ENCODE data around the gene KRTAP5-8.
"Not testable (repeated sequence)": the region's sequence is repeated elsewhere in the genome, so short reads cannot be mapped to it uniquely, and the experiment has no call there.

Gene KRTAP5-8

DNA sequence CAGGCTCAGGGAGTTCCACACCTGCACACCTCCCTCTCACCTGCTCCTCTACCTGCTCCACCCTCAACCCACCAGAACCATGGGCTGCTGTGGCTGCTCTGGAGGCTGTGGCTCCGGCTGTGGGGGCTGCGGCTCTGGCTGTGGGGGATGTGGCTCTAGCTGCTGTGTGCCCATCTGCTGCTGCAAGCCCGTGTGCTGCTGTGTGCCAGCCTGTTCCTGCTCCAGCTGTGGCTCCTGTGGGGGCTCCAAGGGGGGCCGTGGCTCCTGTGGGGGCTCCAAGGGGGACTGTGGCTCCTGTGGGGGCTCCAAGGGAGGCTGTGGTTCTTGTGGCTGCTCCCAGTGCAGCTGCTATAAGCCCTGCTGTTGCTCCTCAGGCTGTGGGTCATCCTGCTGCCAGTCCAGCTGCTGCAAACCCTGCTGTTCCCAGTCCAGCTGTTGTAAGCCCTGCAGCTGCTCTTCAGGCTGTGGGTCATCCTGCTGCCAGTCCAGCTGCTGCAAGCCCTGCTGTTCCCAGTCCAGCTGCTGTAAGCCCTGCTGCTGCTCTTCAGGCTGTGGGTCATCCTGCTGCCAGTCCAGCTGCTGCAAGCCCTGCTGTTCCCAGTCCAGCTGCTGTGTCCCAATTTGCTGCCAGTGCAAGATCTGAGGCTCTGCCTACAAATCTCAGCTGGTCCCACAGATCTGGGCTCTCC is at the start of gene KRTAP5-8:
TSS of gene KRTAP5-8 (plus strand) at position 49 of the 689 bp plus-strand sequence. CDS start at position 80, 31 bp downstream.
- H3K9ac ChIP-seq (ENCODE audit: low read depth in 1 of 2, low read length in 2 of 2); H3K4me3 ChIP-seq (ENCODE audit: low read depth in 1 of 2, low read length in 2 of 2); H3K4me1 ChIP-seq (ENCODE audit: control insufficient read depth in 1 of 2, insufficient read depth in 2 of 2, low read length in 2 of 2); H3K27ac ChIP-seq (ENCODE audit: low read depth, low read length); H3K27me3 ChIP-seq (ENCODE audit: control insufficient read depth in 1 of 2, insufficient read depth in 2 of 2, low read length in 2 of 2); H3K36me3 ChIP-seq (ENCODE audit: control insufficient read depth in 1 of 2, insufficient read depth in 2 of 2, low read length in 2 of 2); H3K9me3 ChIP-seq (ENCODE audit: control insufficient read depth in 1 of 2, low read length in 2 of 2): not testable (repeated sequence)

GRCh38 chr11:71488681-71489270 is 49.0 kb upstream of the KRTAP5-8 start:
- no peak overlapping the region for H3K27ac ChIP-seq (ENCODE audit: low read depth, low read length)
- H3K9ac ChIP-seq (ENCODE audit: low read depth in 1 of 2, low read length in 2 of 2), result no peak overlapping the region
- H3K4me3 ChIP-seq (ENCODE audit: low read depth in 1 of 2, low read length in 2 of 2), result no peak overlapping the region
- no peaks in the 10 kb centered on the region for H3K4me1 ChIP-seq (ENCODE audit: control insufficient read depth in 1 of 2, insufficient read depth in 2 of 2, low read length in 2 of 2)
- peaks cover 41 to 87% of the 10 kb centered on the region in 2 donors for H3K36me3 ChIP-seq (ENCODE audit: control insufficient read depth in 1 of 2, insufficient read depth in 2 of 2, low read length in 2 of 2)
- no peaks in the 10 kb centered on the region for H3K27me3 ChIP-seq (ENCODE audit: control insufficient read depth in 1 of 2, insufficient read depth in 2 of 2, low read length in 2 of 2)
- no peaks in the 10 kb centered on the region for H3K9me3 ChIP-seq (ENCODE audit: control insufficient read depth in 1 of 2, low read length in 2 of 2)

DNA sequence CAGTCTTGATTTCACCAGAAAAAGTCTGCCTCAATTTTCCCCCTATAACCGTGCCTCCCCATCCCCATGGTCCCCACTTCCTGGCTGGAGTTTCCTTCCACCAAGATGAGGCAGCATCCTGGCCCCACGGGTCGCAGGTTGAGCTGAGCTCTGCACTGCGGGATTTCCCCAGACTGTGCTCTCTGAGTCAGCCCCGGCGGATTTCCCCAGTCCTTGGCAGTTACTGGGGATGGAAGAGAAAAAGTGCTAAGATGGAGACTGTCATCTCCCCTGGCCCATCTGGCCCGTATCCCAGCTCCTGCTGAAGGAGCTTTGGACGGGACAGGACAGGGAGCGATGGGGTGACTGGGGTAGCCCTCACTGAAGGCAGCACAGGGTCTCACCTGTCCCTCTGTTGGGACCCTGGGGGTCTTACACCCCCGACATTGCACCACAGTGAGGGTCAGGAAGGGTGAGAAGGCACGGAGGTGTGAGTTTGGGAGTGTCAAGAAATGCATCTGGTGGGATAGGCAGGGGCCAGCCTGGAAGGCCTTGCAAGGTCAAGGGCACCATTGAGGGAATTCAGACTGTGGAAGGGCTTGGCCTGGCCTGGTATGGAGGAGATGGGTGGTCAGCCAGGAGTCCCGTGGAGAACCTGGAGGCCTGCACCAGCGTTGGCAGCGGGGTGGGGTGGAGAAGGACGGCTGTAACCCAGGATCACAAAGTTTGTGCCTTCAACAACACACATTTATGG is 48.3 kb upstream of the KRTAP5-8 start:
- Histone ChIP-seq H3K27me3 (ENCODE audit: control insufficient read depth in 1 of 2, insufficient read depth in 2 of 2, low read length in 2 of 2) (no peaks in the 10 kb centered on the region), H3K36me3 (ENCODE audit: control insufficient read depth in 1 of 2, insufficient read depth in 2 of 2, low read length in 2 of 2) (peaks cover 37 to 85% of the 10 kb centered on the region in 2 donors), H3K9me3 (ENCODE audit: control insufficient read depth in 1 of 2, low read length in 2 of 2) (no peaks in the 10 kb centered on the region), H3K9ac (ENCODE audit: low read depth in 1 of 2, low read length in 2 of 2) (no peak overlapping the region), H3K4me1 (ENCODE audit: control insufficient read depth in 1 of 2, insufficient read depth in 2 of 2, low read length in 2 of 2) (no peaks in the 10 kb centered on the region), H3K4me3 (ENCODE audit: low read depth in 1 of 2, low read length in 2 of 2) (no peak overlapping the region), H3K27ac (ENCODE audit: low read depth, low read length) (no peak overlapping the region)

- no peaks in the 10 kb centered on the region for H3K27me3 ChIP-seq (ENCODE audit: control insufficient read depth in 1 of 2, insufficient read depth in 2 of 2, low read length in 2 of 2)
- no peaks in the 10 kb centered on the region for H3K4me1 ChIP-seq (ENCODE audit: control insufficient read depth in 1 of 2, insufficient read depth in 2 of 2, low read length in 2 of 2)
- no peak overlapping the region for H3K9ac ChIP-seq (ENCODE audit: low read depth in 1 of 2, low read length in 2 of 2)
- H3K27ac ChIP-seq (ENCODE audit: low read depth, low read length), result no peak overlapping the region
- no peaks in the 10 kb centered on the region for H3K9me3 ChIP-seq (ENCODE audit: control insufficient read depth in 1 of 2, low read length in 2 of 2)
- H3K36me3 ChIP-seq (ENCODE audit: control insufficient read depth in 1 of 2, insufficient read depth in 2 of 2, low read length in 2 of 2), result peaks cover 34 to 84% of the 10 kb centered on the region in 2 donors
- no peak overlapping the region for H3K4me3 ChIP-seq (ENCODE audit: low read depth in 1 of 2, low read length in 2 of 2)
These were observed 47.6 kb upstream of the KRTAP5-8 start for GRCh38 chr11:71490044-71490730.

DNA sequence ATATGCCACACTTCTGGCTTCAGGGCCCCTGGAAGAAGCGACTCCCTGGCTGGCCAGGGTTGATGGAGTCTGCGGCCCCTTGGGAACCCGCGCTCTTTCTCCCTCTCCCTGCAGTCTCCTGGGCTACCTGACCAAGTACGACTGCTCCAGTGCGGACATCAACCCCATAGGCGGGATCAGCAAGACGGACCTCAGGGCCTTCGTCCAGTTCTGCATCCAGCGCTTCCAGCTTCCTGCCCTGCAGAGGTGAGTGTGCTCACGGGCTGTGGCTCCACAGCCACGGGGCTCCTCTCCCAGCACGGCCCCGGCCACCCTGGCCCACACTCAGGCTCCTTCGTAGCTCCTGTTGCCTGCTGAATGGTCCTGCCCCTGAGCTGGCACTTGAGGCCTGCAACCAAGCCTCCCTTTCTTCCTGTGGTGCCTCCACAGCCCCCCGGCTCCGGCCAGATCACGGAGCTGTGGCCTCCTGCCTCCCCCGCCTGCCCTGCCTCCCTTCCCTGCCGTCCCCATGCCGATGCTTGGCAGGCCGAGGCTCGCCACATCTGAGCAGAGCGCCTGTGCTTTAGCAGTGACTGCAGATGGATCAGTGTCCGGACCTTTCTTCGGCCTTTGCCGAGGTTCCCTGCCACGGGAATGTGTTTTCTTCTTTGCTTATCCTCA is 47.0 kb upstream of the KRTAP5-8 start:
- Histone ChIP-seq H3K27me3 (ENCODE audit: control insufficient read depth in 1 of 2, insufficient read depth in 2 of 2, low read length in 2 of 2) (no peaks in the 10 kb centered on the region), H3K36me3 (ENCODE audit: control insufficient read depth in 1 of 2, insufficient read depth in 2 of 2, low read length in 2 of 2) (peaks cover 32 to 84% of the 10 kb centered on the region in 2 donors), H3K27ac (ENCODE audit: low read depth, low read length) (no peak overlapping the region), H3K4me3 (ENCODE audit: low read depth in 1 of 2, low read length in 2 of 2) (no peak overlapping the region), H3K9me3 (ENCODE audit: control insufficient read depth in 1 of 2, low read length in 2 of 2) (no peaks in the 10 kb centered on the region), H3K4me1 (ENCODE audit: control insufficient read depth in 1 of 2, insufficient read depth in 2 of 2, low read length in 2 of 2) (no peaks in the 10 kb centered on the region), H3K9ac (ENCODE audit: low read depth in 1 of 2, low read length in 2 of 2) (no peak overlapping the region)

DNA sequence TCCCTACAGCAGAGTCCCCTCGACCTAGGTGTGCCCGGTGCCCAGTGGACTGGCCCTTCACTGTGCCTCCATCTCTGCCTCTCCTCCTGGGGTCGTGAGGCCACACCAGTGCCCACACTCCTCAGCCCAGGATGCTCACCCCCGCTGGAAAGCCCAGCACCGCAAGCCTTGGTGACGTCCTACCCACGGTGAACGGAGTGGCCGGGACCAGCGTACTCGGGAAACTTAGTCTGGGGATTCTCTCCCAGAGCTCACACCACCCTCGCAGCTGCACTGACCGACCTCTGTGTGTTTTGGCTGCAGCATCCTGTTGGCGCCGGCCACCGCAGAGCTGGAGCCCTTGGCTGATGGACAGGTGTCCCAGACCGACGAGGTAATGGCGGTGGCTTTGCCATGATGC is 46.3 kb upstream of the KRTAP5-8 start:
- Histone ChIP-seq H3K4me1 (ENCODE audit: control insufficient read depth in 1 of 2, insufficient read depth in 2 of 2, low read length in 2 of 2) (no peaks in the 10 kb centered on the region), H3K4me3 (ENCODE audit: low read depth in 1 of 2, low read length in 2 of 2) (no peak overlapping the region), H3K9ac (ENCODE audit: low read depth in 1 of 2, low read length in 2 of 2) (no peak overlapping the region), H3K36me3 (ENCODE audit: control insufficient read depth in 1 of 2, insufficient read depth in 2 of 2, low read length in 2 of 2) (peaks cover 32 to 84% of the 10 kb centered on the region in 2 donors), H3K9me3 (ENCODE audit: control insufficient read depth in 1 of 2, low read length in 2 of 2) (no peaks in the 10 kb centered on the region), H3K27me3 (ENCODE audit: control insufficient read depth in 1 of 2, insufficient read depth in 2 of 2, low read length in 2 of 2) (no peaks in the 10 kb centered on the region), H3K27ac (ENCODE audit: low read depth, low read length) (no peak overlapping the region)

DNA sequence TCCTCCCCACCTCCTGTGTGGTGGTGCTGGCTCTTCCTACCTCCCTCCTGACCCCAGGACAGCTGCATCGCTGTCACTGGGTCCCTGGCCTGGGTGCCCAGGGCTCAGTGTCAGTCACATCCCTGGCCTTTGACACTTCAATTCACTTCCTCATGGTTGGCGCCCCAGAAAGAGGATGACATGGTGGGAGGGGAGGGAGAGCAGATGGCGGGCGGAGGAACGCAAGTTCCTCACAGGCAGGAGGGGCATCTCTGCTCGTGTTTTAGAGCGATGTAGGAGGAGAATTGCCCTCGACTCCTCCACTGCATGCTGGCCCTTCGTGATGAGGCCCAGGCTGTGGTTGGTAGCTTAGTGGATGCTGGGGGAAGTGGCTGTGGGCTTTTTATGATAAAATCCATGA is 45.9 kb upstream of the KRTAP5-8 start:
- Histone ChIP-seq H3K36me3 (ENCODE audit: control insufficient read depth in 1 of 2, insufficient read depth in 2 of 2, low read length in 2 of 2) (peaks cover 33 to 86% of the 10 kb centered on the region in 2 donors), H3K9ac (ENCODE audit: low read depth in 1 of 2, low read length in 2 of 2) (no peak overlapping the region), H3K9me3 (ENCODE audit: control insufficient read depth in 1 of 2, low read length in 2 of 2) (no peaks in the 10 kb centered on the region), H3K4me1 (ENCODE audit: control insufficient read depth in 1 of 2, insufficient read depth in 2 of 2, low read length in 2 of 2) (no peaks in the 10 kb centered on the region), H3K4me3 (ENCODE audit: low read depth in 1 of 2, low read length in 2 of 2) (no peak overlapping the region), H3K27me3 (ENCODE audit: control insufficient read depth in 1 of 2, insufficient read depth in 2 of 2, low read length in 2 of 2) (no peaks in the 10 kb centered on the region), H3K27ac (ENCODE audit: low read depth, low read length) (no peak overlapping the region)

DNA sequence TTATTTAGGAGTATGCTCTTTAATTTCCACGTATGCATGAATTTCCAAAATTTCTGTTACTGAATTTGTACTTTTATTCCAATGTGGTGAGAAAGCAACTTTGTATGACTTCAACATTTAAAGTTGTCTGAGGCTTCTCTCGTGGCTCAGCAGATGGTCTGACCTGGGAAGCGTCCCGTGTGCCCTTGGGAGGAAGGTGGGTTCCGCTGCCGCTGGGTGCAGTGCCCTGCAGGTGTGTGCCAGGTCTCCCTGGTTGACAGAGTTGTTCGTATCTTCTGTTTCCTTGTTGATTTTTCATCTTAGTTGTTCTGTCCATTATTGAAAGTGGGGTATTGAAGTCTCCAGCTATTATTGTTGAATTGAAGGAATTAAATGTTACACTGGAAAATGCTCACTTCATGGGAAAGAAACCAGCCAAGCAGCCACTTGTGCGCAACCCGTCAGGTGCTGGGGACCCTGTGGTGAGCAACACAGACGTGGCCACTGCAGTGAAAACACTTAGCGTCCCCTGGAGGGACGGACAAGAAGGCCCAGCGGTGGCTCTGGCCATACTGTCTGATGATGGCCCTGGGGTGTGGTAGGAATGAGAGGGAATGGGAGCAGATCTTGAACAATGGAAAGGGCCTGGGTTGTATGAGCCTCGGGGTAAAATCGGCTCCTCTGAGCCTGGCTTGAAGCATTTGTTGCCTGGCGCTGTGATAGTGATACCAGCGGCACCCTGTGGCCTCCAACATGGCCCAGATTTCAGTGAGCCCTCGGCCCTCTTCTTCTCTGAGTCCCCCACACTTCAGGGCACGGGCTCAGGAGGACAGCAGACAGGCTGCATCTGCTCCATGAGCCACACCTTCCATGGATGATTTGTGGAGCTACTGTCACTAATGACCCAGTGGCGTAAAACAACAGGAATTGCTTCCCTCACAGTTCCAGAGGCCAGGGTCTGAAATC is 42.3 kb upstream of the KRTAP5-8 start:
- Histone ChIP-seq H3K4me3 (ENCODE audit: low read depth in 1 of 2, low read length in 2 of 2) (no peak overlapping the region), H3K27ac (ENCODE audit: low read depth, low read length) (no peak overlapping the region), H3K36me3 (ENCODE audit: control insufficient read depth in 1 of 2, insufficient read depth in 2 of 2, low read length in 2 of 2) (peaks cover 59 to 91% of the 10 kb centered on the region in 2 donors), H3K9ac (ENCODE audit: low read depth in 1 of 2, low read length in 2 of 2) (no peak overlapping the region), H3K9me3 (ENCODE audit: control insufficient read depth in 1 of 2, low read length in 2 of 2) (no peaks in the 10 kb centered on the region), H3K4me1 (ENCODE audit: control insufficient read depth in 1 of 2, insufficient read depth in 2 of 2, low read length in 2 of 2) (no peaks in the 10 kb centered on the region), H3K27me3 (ENCODE audit: control insufficient read depth in 1 of 2, insufficient read depth in 2 of 2, low read length in 2 of 2) (no peaks in the 10 kb centered on the region)

DNA sequence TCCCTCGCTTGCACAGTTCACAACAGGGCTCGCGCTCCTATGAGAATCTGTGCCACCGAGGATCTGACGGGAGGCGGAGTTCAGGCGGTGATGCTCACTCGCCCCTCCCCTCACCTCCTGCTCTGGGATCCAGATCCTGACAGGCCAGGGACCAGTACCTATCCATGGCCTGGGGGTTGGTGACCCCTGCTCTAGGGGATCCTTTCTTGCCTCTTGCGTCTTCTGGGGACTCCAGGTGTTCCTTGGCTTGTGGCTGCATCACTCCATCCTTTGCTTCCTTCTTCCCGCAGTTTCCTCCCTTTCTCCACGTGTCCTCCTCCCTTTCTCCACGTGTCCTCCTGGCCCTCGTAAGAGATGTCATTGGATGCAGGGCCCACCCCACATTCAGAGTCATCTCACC is 41.4 kb upstream of the KRTAP5-8 start:
- no peaks in the 10 kb centered on the region for H3K27me3 ChIP-seq (ENCODE audit: control insufficient read depth in 1 of 2, insufficient read depth in 2 of 2, low read length in 2 of 2)
- no peaks in the 10 kb centered on the region for H3K9me3 ChIP-seq (ENCODE audit: control insufficient read depth in 1 of 2, low read length in 2 of 2)
- H3K4me3 ChIP-seq (ENCODE audit: low read depth in 1 of 2, low read length in 2 of 2), result no peak overlapping the region
- H3K36me3 ChIP-seq (ENCODE audit: control insufficient read depth in 1 of 2, insufficient read depth in 2 of 2, low read length in 2 of 2), result peaks cover 64 to 91% of the 10 kb centered on the region in 2 donors
- H3K27ac ChIP-seq (ENCODE audit: low read depth, low read length), result no peak overlapping the region
- H3K4me1 ChIP-seq (ENCODE audit: control insufficient read depth in 1 of 2, insufficient read depth in 2 of 2, low read length in 2 of 2), result no peaks in the 10 kb centered on the region
- no peak overlapping the region for H3K9ac ChIP-seq (ENCODE audit: low read depth in 1 of 2, low read length in 2 of 2)
